Measurements from ENCODE around the gene MYO5A. TPM values are rescaled to one million over a fixed set of nuclear protein-coding genes. Genes with fewer than 3 reads are reported as not detected.

The MYO5A gene
- total RNA-seq, 2 experiments from 2014 or later: 31.8 to 42.0 TPM

- ChIA-PET CTCF (ENCODE audit: unreplicated experiment) (interaction anchor here (3.5 kb wide), 1 partner anchor 15 kb away, joined by 24 read pairs; no protein-coding TSS in a partner anchor), POLR2A (interaction anchor here (0.7 to 4.1 kb wide), 8 partner anchors 15 to 229 kb away, joined by 3 to 34 read pairs (median 4); no protein-coding TSS in a partner anchor)
- peaks cover 78% of the 10 kb centered on the region for H3K79me2 ChIP-seq (ENCODE audit: insufficient read depth, low read depth, low read length)
- peak overlapping the region; percentile 38; the same call in 1 of the 2 replicates for H2AFZ ChIP-seq (ENCODE audit: low read length)
- H3K9me2 ChIP-seq (ENCODE audit: insufficient read depth, low read length): no peaks in the 10 kb centered on the region
- peak overlapping the region; percentile 28 for H3K4me3 ChIP-seq (ENCODE audit: low read depth, low read length, poor library complexity, severe bottlenecking)
- TF ChIP-seq EZH2phosphoT487 (IDR thresholded peaks at IDR 0.05; ENCODE audit: borderline replicate concordance, low read depth, low read length): no peak
- TF ChIP-seq, protein P1, sequence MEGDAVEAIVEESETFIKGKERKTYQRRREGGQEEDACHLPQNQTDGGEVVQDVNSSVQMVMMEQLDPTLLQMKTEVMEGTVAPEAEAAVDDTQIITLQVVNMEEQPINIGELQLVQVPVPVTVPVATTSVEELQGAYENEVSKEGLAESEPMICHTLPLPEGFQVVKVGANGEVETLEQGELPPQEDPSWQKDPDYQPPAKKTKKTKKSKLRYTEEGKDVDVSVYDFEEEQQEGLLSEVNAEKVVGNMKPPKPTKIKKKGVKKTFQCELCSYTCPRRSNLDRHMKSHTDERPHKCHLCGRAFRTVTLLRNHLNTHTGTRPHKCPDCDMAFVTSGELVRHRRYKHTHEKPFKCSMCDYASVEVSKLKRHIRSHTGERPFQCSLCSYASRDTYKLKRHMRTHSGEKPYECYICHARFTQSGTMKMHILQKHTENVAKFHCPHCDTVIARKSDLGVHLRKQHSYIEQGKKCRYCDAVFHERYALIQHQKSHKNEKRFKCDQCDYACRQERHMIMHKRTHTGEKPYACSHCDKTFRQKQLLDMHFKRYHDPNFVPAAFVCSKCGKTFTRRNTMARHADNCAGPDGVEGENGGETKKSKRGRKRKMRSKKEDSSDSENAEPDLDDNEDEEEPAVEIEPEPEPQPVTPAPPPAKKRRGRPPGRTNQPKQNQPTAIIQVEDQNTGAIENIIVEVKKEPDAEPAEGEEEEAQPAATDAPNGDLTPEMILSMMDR (conservative IDR thresholded peaks at IDR 0.05; ENCODE audit: low read length): no peak
- no TSS peak for BruUV-seq (replicated peaks)
- peaks cover 53% of the 10 kb centered on the region for H3K4me1 ChIP-seq (ENCODE audit: insufficient read depth, low read length, poor library complexity, severe bottlenecking)
- H3K36me3 ChIP-seq (ENCODE audit: insufficient read depth, low read length): peaks cover 8% of the 10 kb centered on the region
- H3K27ac ChIP-seq (ENCODE audit: low read depth, low read length, poor library complexity, severe bottlenecking): peak overlapping the region; percentile 81
- peak; percentile 58 for DNase-seq (ENCODE audit: low spot score)
- peaks cover 15% of the 10 kb centered on the region; the same call in 1 of the 2 replicates for H3K9me3 ChIP-seq (ENCODE audit: low read length)
- peak overlapping the region; percentile 82 for H3K4me2 ChIP-seq (ENCODE audit: low read length)
- intact Hi-C loops (cut with micrococcal nuclease; ENCODE audit: unreplicated experiment): loop anchor here (2.0 kb wide), 1 partner anchor 208 kb away; no protein-coding TSS in a partner anchor
- no peaks in the 10 kb centered on the region for H4K20me1 ChIP-seq (ENCODE audit: insufficient read depth, low read length)
Measured at GRCh38 chr15:52464478-52464877, 64.2 kb downstream of the MYO5A start.

DNA sequence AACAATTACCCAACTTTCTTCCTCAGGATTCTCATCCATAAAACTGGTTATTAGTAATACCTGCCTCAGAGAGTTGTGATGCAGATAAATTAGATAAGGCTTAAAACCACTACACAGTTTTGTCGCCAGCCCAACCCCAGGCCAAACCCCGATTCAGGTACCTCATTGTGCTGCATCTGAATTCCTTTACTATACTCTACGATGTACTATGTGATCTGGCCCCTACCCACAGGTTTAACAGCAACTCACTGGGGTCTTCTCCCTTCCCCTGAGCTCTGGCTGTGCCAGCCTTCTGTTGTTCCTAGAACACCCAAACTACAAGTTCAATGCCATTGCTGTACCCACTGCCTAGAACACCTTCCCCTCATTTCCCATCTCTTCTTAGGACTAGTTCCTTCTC lies 64.6 kb downstream of the MYO5A start:
- H3K4me2 ChIP-seq (ENCODE audit: low read length): peak overlapping the region; percentile 82
- H3K36me3 ChIP-seq (ENCODE audit: insufficient read depth, low read length): peaks cover 8% of the 10 kb centered on the region
- H3K9me2 ChIP-seq (ENCODE audit: insufficient read depth, low read length): no peaks in the 10 kb centered on the region
- H3K4me3 ChIP-seq (ENCODE audit: low read depth, low read length, poor library complexity, severe bottlenecking): peak overlapping the region; percentile 28
- H4K20me1 ChIP-seq (ENCODE audit: insufficient read depth, low read length): no peaks in the 10 kb centered on the region
- TF ChIP-seq EZH2phosphoT487 (IDR thresholded peaks at IDR 0.05; ENCODE audit: borderline replicate concordance, low read depth, low read length): no peak
- TF ChIP-seq, protein P1 (conservative IDR thresholded peaks at IDR 0.05; ENCODE audit: low read length): no peak
- CTCF ChIA-PET (ENCODE audit: unreplicated experiment): interaction anchor here (1.1 kb wide), 1 partner anchor 63 kb away, joined by 3 read pairs; no protein-coding TSS in a partner anchor
- POLR2A ChIA-PET: interaction anchor here (0.6 to 1.5 kb wide), 8 partner anchors 15 to 267 kb away, joined by 3 to 9 read pairs (median 4); partner anchors contain the start of gene ATOSA
- BruUV-seq (replicated peaks): no TSS peak
- H3K9me3 ChIP-seq (ENCODE audit: low read length): peaks cover 15% of the 10 kb centered on the region; the same call in 1 of the 2 replicates
- peak overlapping the region; percentile 81 for H3K27ac ChIP-seq (ENCODE audit: low read depth, low read length, poor library complexity, severe bottlenecking)
- H3K4me1 ChIP-seq (ENCODE audit: insufficient read depth, low read length, poor library complexity, severe bottlenecking): peaks cover 53% of the 10 kb centered on the region
- H3K79me2 ChIP-seq (ENCODE audit: insufficient read depth, low read depth, low read length): peaks cover 73% of the 10 kb centered on the region
- peak overlapping the region; percentile 38; the same call in 1 of the 2 replicates for H2AFZ ChIP-seq (ENCODE audit: low read length)
- DNase-seq (ENCODE audit: low spot score): no peak
- intact Hi-C loops (cut with micrococcal nuclease; ENCODE audit: unreplicated experiment): loop anchor here (2.0 kb wide), 1 partner anchor 207 kb away; no protein-coding TSS in a partner anchor

DNA sequence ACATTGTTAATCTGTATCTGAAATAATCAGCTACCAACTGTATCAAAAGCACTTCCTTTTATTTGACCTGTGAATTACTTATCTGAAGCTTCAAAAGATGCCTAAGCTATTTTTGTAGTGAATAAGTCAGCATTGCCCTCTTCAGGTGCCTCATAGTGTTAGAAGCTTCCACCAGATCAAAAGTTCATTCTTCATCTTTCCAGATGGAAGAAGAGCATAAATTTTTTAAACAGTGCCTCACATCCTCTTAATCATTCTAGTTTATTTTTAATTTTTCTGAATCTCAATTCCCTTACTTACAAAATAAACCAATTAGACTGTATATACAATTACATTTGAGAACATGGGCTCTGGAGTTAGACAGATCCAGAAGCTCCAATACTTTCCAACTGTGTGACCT lies 65.0 kb downstream of the MYO5A start:
- no peaks in the 10 kb centered on the region for H4K20me1 ChIP-seq (ENCODE audit: insufficient read depth, low read length)
- intact Hi-C loops (cut with micrococcal nuclease; ENCODE audit: unreplicated experiment): loop anchor here (1.0 to 2.0 kb wide), 3 partner anchors 127 to 207 kb away; no protein-coding TSS in a partner anchor

More for the DNA sequence above, 65.0 kb downstream of the MYO5A start:
- TF ChIP-seq, protein P1 (conservative IDR thresholded peaks at IDR 0.05; ENCODE audit: low read length): peak; percentile 78
- TF ChIP-seq EZH2phosphoT487 (IDR thresholded peaks at IDR 0.05; ENCODE audit: borderline replicate concordance, low read depth, low read length): no peak
- H3K79me2 ChIP-seq (ENCODE audit: insufficient read depth, low read depth, low read length): peaks cover 72% of the 10 kb centered on the region
- ChIA-PET CTCF (ENCODE audit: unreplicated experiment) (interaction anchor here (0.6 to 1.1 kb wide), 2 partner anchors 63 to 238 kb away, joined by 3 read pairs; no protein-coding TSS in a partner anchor), POLR2A (interaction anchor here (0.6 to 1.5 kb wide), 10 partner anchors 11 to 268 kb away, joined by 3 to 9 read pairs (median 3); partner anchors contain the start of gene ATOSA)
- H2AFZ ChIP-seq (ENCODE audit: low read length): no peak overlapping the region; the same call in 1 of the 2 replicates
- peaks cover 7% of the 10 kb centered on the region for H3K36me3 ChIP-seq (ENCODE audit: insufficient read depth, low read length)
- H3K9me2 ChIP-seq (ENCODE audit: insufficient read depth, low read length): no peaks in the 10 kb centered on the region
- peaks cover 15% of the 10 kb centered on the region; the same call in 1 of the 2 replicates for H3K9me3 ChIP-seq (ENCODE audit: low read length)
- H3K4me1 ChIP-seq (ENCODE audit: insufficient read depth, low read length, poor library complexity, severe bottlenecking): peaks cover 53% of the 10 kb centered on the region
- peak overlapping the region; percentile 81 for H3K27ac ChIP-seq (ENCODE audit: low read depth, low read length, poor library complexity, severe bottlenecking)
- H3K4me2 ChIP-seq (ENCODE audit: low read length): peak overlapping the region; percentile 82
- BruUV-seq (replicated peaks): no TSS peak
- peak; percentile 69 for DNase-seq (ENCODE audit: low spot score)
- H3K4me3 ChIP-seq (ENCODE audit: low read depth, low read length, poor library complexity, severe bottlenecking): peak overlapping the region; percentile 28
